ENCODE measurements around the gene CAVIN2.

DNA sequence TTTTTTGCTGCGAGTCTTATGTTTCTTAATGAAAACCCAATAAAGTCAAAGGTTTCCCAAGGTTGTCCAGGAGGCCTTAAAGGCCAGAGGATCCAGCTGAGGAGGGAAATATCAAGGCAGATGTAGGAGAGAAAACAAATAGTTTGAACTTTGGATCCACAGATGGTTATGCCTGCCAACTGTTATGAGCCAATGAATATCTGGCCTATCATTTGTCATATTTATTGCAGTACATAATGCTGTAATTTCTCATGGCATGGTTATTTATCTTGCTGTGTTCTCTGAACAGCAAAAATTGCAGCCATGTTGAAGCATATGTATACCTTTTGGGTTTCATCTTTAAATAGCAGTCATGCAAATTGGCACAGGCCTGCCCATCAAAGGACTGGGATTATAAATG, 38.2 kb upstream of the CAVIN2 start:
- TF ChIP-seq, protein P1, sequence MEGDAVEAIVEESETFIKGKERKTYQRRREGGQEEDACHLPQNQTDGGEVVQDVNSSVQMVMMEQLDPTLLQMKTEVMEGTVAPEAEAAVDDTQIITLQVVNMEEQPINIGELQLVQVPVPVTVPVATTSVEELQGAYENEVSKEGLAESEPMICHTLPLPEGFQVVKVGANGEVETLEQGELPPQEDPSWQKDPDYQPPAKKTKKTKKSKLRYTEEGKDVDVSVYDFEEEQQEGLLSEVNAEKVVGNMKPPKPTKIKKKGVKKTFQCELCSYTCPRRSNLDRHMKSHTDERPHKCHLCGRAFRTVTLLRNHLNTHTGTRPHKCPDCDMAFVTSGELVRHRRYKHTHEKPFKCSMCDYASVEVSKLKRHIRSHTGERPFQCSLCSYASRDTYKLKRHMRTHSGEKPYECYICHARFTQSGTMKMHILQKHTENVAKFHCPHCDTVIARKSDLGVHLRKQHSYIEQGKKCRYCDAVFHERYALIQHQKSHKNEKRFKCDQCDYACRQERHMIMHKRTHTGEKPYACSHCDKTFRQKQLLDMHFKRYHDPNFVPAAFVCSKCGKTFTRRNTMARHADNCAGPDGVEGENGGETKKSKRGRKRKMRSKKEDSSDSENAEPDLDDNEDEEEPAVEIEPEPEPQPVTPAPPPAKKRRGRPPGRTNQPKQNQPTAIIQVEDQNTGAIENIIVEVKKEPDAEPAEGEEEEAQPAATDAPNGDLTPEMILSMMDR (conservative IDR thresholded peaks at IDR 0.05): no peak
- no peak for TF ChIP-seq EZH2 (IDR thresholded peaks at IDR 0.05; ENCODE audit: low read depth)

All from PC-9 (cell line).